GM23248 (cell line): ENCODE results near the gene ERI2.

ENCODE experiments used
- EZH2 ChIP-seq: fragments of 200-600 bp; sonication (generic); IDR thresholded peaks from 2 replicates; pipeline ENCODE4 v1.6.1; 2018; ENCODE audit warnings: antibody characterized with exemption, mild to moderate bottlenecking; ENCODE audit not compliant: insufficient read depth, poor library complexity, severe bottlenecking
- EZH2phosphoT487 ChIP-seq: fragments of 200-600 bp; sonication (generic); IDR thresholded peaks from 2 replicates; pipeline ENCODE4 v1.6.1; 2018; ENCODE audit warnings: antibody characterized with exemption, moderate library complexity, mild to moderate bottlenecking, low read depth; ENCODE audit not compliant: insufficient read depth

- TF ChIP-seq EZH2 (no peak), EZH2phosphoT487 (no peak)
Measured at GRCh38 chr16:20844588-20844987, 38.3 kb upstream of the ERI2 start.
